Measurements from ENCODE around the gene LMF1.
A peak's percentile ranks its signal among the peaks of the same experiment; 100 is the strongest.

Gene LMF1

GRCh38 chr16:969508-970385, 1.0 kb downstream of the LMF1 start:
- Histone ChIP-seq H3K36me3 (ENCODE audit: insufficient read depth, insufficient read length, low read length) (peaks cover 34% of the 10 kb centered on the region), H3K4me3 (ENCODE audit: insufficient read length, low read depth) (peak overlapping the region; percentile 83), H3K9ac (ENCODE audit: insufficient read length, low read depth) (peak overlapping the region; percentile 91), H3K27me3 (ENCODE audit: insufficient read depth, insufficient read length) (peaks cover 20% of the 10 kb centered on the region), H3K9me3 (ENCODE audit: insufficient read depth, low read length) (0 out of 2 replicates have a peak, but pooled peaks cover 3% of the 10 kb centered on the region), H3K4me1 (ENCODE audit: insufficient read depth, insufficient read length) (peaks cover 20% of the 10 kb centered on the region)
- DNase-seq (ENCODE audit: low read depth, low spot score) = no peak
- TF ChIP-seq YY1 (IDR thresholded peaks at IDR 0.05; ENCODE audit: insufficient read depth, insufficient read length) (no peak), SUZ12 (IDR thresholded peaks at IDR 0.05; ENCODE audit: extremely low read depth, insufficient read depth, insufficient read length) (no peak), ZNF274 (IDR thresholded peaks at IDR 0.05; ENCODE audit: low read depth, low read length) (no peak)

GRCh38 chr16:968620-969019, 2.2 kb downstream of the LMF1 start:
- H3K36me3 ChIP-seq (ENCODE audit: insufficient read depth, insufficient read length, low read length) = peaks cover 34% of the 10 kb centered on the region
- peaks cover 20% of the 10 kb centered on the region for H3K27me3 ChIP-seq (ENCODE audit: insufficient read depth, insufficient read length)
- H3K9ac ChIP-seq (ENCODE audit: insufficient read length, low read depth) = no peak overlapping the region
- TF ChIP-seq YY1 (IDR thresholded peaks at IDR 0.05; ENCODE audit: insufficient read depth, insufficient read length) = no peak
- no peak for TF ChIP-seq SUZ12 (IDR thresholded peaks at IDR 0.05; ENCODE audit: extremely low read depth, insufficient read depth, insufficient read length)
- no peak for TF ChIP-seq ZNF274 (IDR thresholded peaks at IDR 0.05; ENCODE audit: low read depth, low read length)
- DNase-seq (ENCODE audit: low read depth, low spot score) = no peak
- 0 out of 2 replicates have a peak, but pooled peaks cover 3% of the 10 kb centered on the region for H3K9me3 ChIP-seq (ENCODE audit: insufficient read depth, low read length)
- peaks cover 20% of the 10 kb centered on the region for H3K4me1 ChIP-seq (ENCODE audit: insufficient read depth, insufficient read length)
- H3K4me3 ChIP-seq (ENCODE audit: insufficient read length, low read depth) = no peak overlapping the region

GRCh38 chr16:967546-968295, 3.1 kb downstream of the LMF1 start:
- Histone ChIP-seq H3K36me3 (ENCODE audit: insufficient read depth, insufficient read length, low read length) (peaks cover 34% of the 10 kb centered on the region), H3K4me3 (ENCODE audit: insufficient read length, low read depth) (no peak overlapping the region), H3K9me3 (ENCODE audit: insufficient read depth, low read length) (0 out of 2 replicates have a peak, but pooled peaks cover 3% of the 10 kb centered on the region), H3K9ac (ENCODE audit: insufficient read length, low read depth) (peak overlapping the region; percentile 21), H3K4me1 (ENCODE audit: insufficient read depth, insufficient read length) (peaks cover 25% of the 10 kb centered on the region), H3K27me3 (ENCODE audit: insufficient read depth, insufficient read length) (peaks cover 20% of the 10 kb centered on the region)
- TF ChIP-seq ZNF274 (IDR thresholded peaks at IDR 0.05; ENCODE audit: low read depth, low read length) (no peak), YY1 (IDR thresholded peaks at IDR 0.05; ENCODE audit: insufficient read depth, insufficient read length) (no peak), SUZ12 (IDR thresholded peaks at IDR 0.05; ENCODE audit: extremely low read depth, insufficient read depth, insufficient read length) (no peak)
- no peak for DNase-seq (ENCODE audit: low read depth, low spot score)

- H3K36me3 ChIP-seq (ENCODE audit: insufficient read depth, insufficient read length, low read length) = peaks cover 34% of the 10 kb centered on the region
- H3K4me1 ChIP-seq (ENCODE audit: insufficient read depth, insufficient read length) = peaks cover 19% of the 10 kb centered on the region
- peaks cover 20% of the 10 kb centered on the region for H3K27me3 ChIP-seq (ENCODE audit: insufficient read depth, insufficient read length)
- no peak for TF ChIP-seq YY1 (IDR thresholded peaks at IDR 0.05; ENCODE audit: insufficient read depth, insufficient read length)
- no peak for TF ChIP-seq ZNF274 (IDR thresholded peaks at IDR 0.05; ENCODE audit: low read depth, low read length)
- TF ChIP-seq SUZ12 (IDR thresholded peaks at IDR 0.05; ENCODE audit: extremely low read depth, insufficient read depth, insufficient read length) = no peak
- H3K9me3 ChIP-seq (ENCODE audit: insufficient read depth, low read length) = 0 out of 2 replicates have a peak, but pooled peaks cover 3% of the 10 kb centered on the region
- no peak overlapping the region for H3K9ac ChIP-seq (ENCODE audit: insufficient read length, low read depth)
- DNase-seq (ENCODE audit: low read depth, low spot score) = no peak
- no peak overlapping the region for H3K4me3 ChIP-seq (ENCODE audit: insufficient read length, low read depth)
Observed at GRCh38 chr16:967077-967541, 3.7 kb downstream of the LMF1 start.

DNA sequence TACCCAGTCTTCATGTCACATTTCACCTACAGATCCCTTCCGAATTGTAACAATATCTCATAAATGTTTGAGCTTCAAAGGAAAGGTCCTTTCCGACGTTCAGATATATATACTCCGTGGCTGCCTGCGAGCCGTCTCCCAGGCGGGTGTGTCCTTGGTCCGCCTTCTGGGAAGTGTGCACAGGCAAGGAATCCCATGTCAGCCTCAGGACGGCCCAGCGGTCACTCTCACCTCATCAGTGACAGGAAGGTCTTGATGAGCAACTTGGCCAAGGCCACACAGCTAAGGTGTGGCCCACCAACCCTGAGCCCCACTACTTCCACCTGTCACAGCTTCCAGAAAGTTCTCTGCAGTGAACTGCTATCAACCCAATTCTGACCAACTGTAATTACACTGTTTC, 4.3 kb downstream of the LMF1 start:
- TF ChIP-seq YY1 (IDR thresholded peaks at IDR 0.05; ENCODE audit: insufficient read depth, insufficient read length) (no peak), ZNF274 (IDR thresholded peaks at IDR 0.05; ENCODE audit: low read depth, low read length) (no peak), SUZ12 (IDR thresholded peaks at IDR 0.05; ENCODE audit: extremely low read depth, insufficient read depth, insufficient read length) (no peak)
- Histone ChIP-seq H3K36me3 (ENCODE audit: insufficient read depth, insufficient read length, low read length) (peaks cover 34% of the 10 kb centered on the region), H3K4me1 (ENCODE audit: insufficient read depth, insufficient read length) (peaks cover 19% of the 10 kb centered on the region), H3K4me3 (ENCODE audit: insufficient read length, low read depth) (no peak overlapping the region), H3K27me3 (ENCODE audit: insufficient read depth, insufficient read length) (peaks cover 16% of the 10 kb centered on the region), H3K9me3 (ENCODE audit: insufficient read depth, low read length) (0 out of 2 replicates have a peak, but pooled peaks cover 2% of the 10 kb centered on the region), H3K9ac (ENCODE audit: insufficient read length, low read depth) (no peak overlapping the region)
- no peak for DNase-seq (ENCODE audit: low read depth, low spot score)

DNA sequence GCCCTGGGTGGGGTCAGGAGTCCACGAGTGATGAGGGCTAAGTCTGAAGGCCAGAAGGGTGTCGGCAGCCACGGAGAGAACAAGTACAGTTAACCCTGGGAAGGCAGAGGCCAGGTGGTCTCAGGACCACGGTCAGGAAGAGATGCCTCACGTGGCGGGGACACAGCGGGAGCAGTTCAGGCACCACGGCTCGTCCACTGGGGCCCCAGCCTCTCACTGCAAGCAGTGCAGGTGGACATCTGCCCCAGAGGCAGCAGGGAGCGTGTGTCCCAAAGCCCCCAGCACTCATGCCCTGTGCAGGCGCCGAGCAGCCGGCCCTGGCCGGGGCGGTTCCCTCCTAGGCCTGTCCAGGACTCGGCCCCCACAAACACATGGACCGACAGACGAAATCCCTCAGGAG, 4.7 kb downstream of the LMF1 start:
- no peak for DNase-seq (ENCODE audit: low read depth, low spot score)
- Histone ChIP-seq H3K9ac (ENCODE audit: insufficient read length, low read depth) (no peak overlapping the region), H3K36me3 (ENCODE audit: insufficient read depth, insufficient read length, low read length) (peaks cover 34% of the 10 kb centered on the region), H3K9me3 (ENCODE audit: insufficient read depth, low read length) (no peaks in the 10 kb centered on the region), H3K27me3 (ENCODE audit: insufficient read depth, insufficient read length) (peaks cover 12% of the 10 kb centered on the region), H3K4me3 (ENCODE audit: insufficient read length, low read depth) (no peak overlapping the region), H3K4me1 (ENCODE audit: insufficient read depth, insufficient read length) (peaks cover 14% of the 10 kb centered on the region)
- no peak for TF ChIP-seq YY1 (IDR thresholded peaks at IDR 0.05; ENCODE audit: insufficient read depth, insufficient read length)
- TF ChIP-seq SUZ12 (IDR thresholded peaks at IDR 0.05; ENCODE audit: extremely low read depth, insufficient read depth, insufficient read length) = no peak
- TF ChIP-seq ZNF274 (IDR thresholded peaks at IDR 0.05; ENCODE audit: low read depth, low read length) = no peak
